Upper lobe of left lung (tissue), 6 donors: ENCODE measurements around the gene RWDD4. TPM values are rescaled to one million over a fixed set of nuclear protein-coding genes. Genes with fewer than 3 reads are reported as not detected.
A peak's percentile ranks its signal among the peaks of the same experiment; 100 is the strongest.

Experiments used
- ATAC-seq, 2 donors: fragments of 200-7000 bp; cut with Tn5 transposase; one replicate each; pipeline ENCODE4 v1.9.1; 2022; ENCODE audit warnings: mild to moderate bottlenecking in 2 of 2, moderate library complexity in 2 of 2; ENCODE audit not compliant: low FRiP score in 2 of 2
- DNase-seq, 2 donors: peaks; one replicate each; pipeline ENCODE4 v3.0.0-alpha.2; 2019 to 2020
- H3K27ac ChIP-seq, 4 donors: fragments of 200-600 bp; sonication (generic); one replicate each; pipeline ENCODE4 v1.5.1; 2016 to 2019
- H3K27me3 ChIP-seq, 4 donors: fragments of 200-600 bp; sonication (generic); one replicate each; pipeline ENCODE4 v1.5.1; 2017 to 2019
- H3K36me3 ChIP-seq, 4 donors: fragments of 200-600 bp; sonication (generic); one replicate each; pipeline ENCODE4 v1.5.1; 2016 to 2019
- H3K4me1 ChIP-seq, 4 donors: fragments of 200-600 bp; sonication (generic); one replicate each; pipeline ENCODE4 v1.5.1; 2018 to 2019
- H3K4me3 ChIP-seq, 4 donors: fragments of 200-600 bp; sonication (generic); one replicate each; pipeline ENCODE4 v1.5.1; 2017 to 2019; ENCODE audit warnings: mild to moderate bottlenecking in 2 of 4, moderate library complexity in 1 of 4
- H3K9me3 ChIP-seq, 4 donors: fragments of 200-600 bp; sonication (generic); one replicate each; pipeline ENCODE4 v1.5.1; 2018 to 2019
- CTCF ChIP-seq, 6 experiments: fragments of 450-650 bp in 4 of 6; fragments of 200-600 bp in 2 of 6; sonication (generic) in 2 of 6; IDR thresholded peaks; one replicate each; pipeline ENCODE4 v1.5.1; 2016 to 2019; ENCODE audit warnings: antibody characterized with exemption in 6 of 6
- EP300 ChIP-seq, 4 donors: sonication (generic); formaldehyde crosslinking; IDR thresholded peaks; one replicate each; pipeline ENCODE4 v1.5.1; 2017; ENCODE audit warnings: antibody characterized with exemption in 4 of 4, control low read depth in 2 of 4
- POLR2A ChIP-seq, 4 donors: fragments of 450-650 bp; IDR thresholded peaks; one replicate each; pipeline ENCODE4 v1.5.1; 2016 to 2017; ENCODE audit warnings: antibody characterized with exemption in 4 of 4, mild to moderate bottlenecking in 2 of 4
- POLR2AphosphoS5 ChIP-seq, 2 donors: sonication (generic); formaldehyde crosslinking; IDR thresholded peaks; one replicate each; pipeline ENCODE4 v1.5.1; 2017; ENCODE audit warnings: antibody characterized with exemption in 2 of 2
- WGBS, 2 donors: methylation state at CpG; one replicate each; pipeline ENCODE4 v1.1.5; 2017 to 2018; 5-methylcytosine and 5-hydroxymethylcytosine counted together
- total RNA-seq, 6 donors: library from RNA; depleted of rRNA in 4 of 6; stranded (reverse); fragments of >200 nt in 4 of 6; gene quantifications; one replicate each; pipeline versions ENCODE4 v1.1.0 to v1.2.1, GENCODE V29; 2016 to 2021
- donor health status: DM: no; HTN: no; CAD: no; lungs with moderate emphysema.
- donor health status: DM: no; HTN: yes; CAD: no; lungs with severe emphysema.

Gene RWDD4
- total RNA-seq, 6 donors from 2014 or later: 2.1 to 16.7 (median 14.4) TPM

GRCh38 chr4:183618681-183619080 is 40.3 kb downstream of the RWDD4 start:
- H3K4me1 ChIP-seq: peaks cover 0 to 4% (median 2%) of the 10 kb centered on the region in 4 donors
- TF ChIP-seq CTCF (IDR thresholded peaks at IDR 0.05) (no peak), POLR2AphosphoS5 (IDR thresholded peaks at IDR 0.05) (no peak), POLR2A (IDR thresholded peaks at IDR 0.05) (no peak), EP300 (IDR thresholded peaks at IDR 0.05) (no peak)
- no peaks in the 10 kb centered on the region for H3K9me3 ChIP-seq
- H3K36me3 ChIP-seq: no peaks in the 10 kb centered on the region
- no peak for DNase-seq
- WGBS, 2 donors: 68 to 76% methylated on average over 4 of the region's 4 CpGs
- no peak overlapping the region for H3K27ac ChIP-seq
- no peaks in the 10 kb centered on the region for H3K27me3 ChIP-seq
- H3K4me3 ChIP-seq: no peak overlapping the region
- ATAC-seq: peak in 1 of 2 donors; percentile 48

- H3K4me1 ChIP-seq: peaks cover 0 to 4% (median under 1%) of the 10 kb centered on the region in 4 donors
- DNase-seq (no peak), ATAC-seq (no peak)
- 96 to 97% methylated on average over 2 of the region's 2 CpGs for WGBS, 2 donors
- no peak for TF ChIP-seq POLR2AphosphoS5 (IDR thresholded peaks at IDR 0.05)
- no peak for TF ChIP-seq EP300 (IDR thresholded peaks at IDR 0.05)
- no peak for TF ChIP-seq CTCF (IDR thresholded peaks at IDR 0.05)
- H3K4me3 ChIP-seq: no peak overlapping the region
- no peaks in the 10 kb centered on the region for H3K27me3 ChIP-seq
- H3K27ac ChIP-seq: no peak overlapping the region
- no peaks in the 10 kb centered on the region for H3K36me3 ChIP-seq
- H3K9me3 ChIP-seq: no peaks in the 10 kb centered on the region
These were observed 41.9 kb downstream of the RWDD4 start for GRCh38 chr4:183617075-183617474.

- Histone ChIP-seq H3K4me3 (no peak overlapping the region), H3K36me3 (no peaks in the 10 kb centered on the region), H3K27me3 (no peaks in the 10 kb centered on the region), H3K9me3 (no peaks in the 10 kb centered on the region), H3K27ac (no peak overlapping the region), H3K4me1 (peaks cover 0 to 11% (median 0%) of the 10 kb centered on the region in 4 donors)
- WGBS, 2 donors: 85 to 88% methylated on average over 20 of the region's 20 CpGs
- DNase-seq (peak in 1 of 2 donors; percentile 53), ATAC-seq (no peak)
- no peak for TF ChIP-seq POLR2AphosphoS5 (IDR thresholded peaks at IDR 0.05)
- no peak for TF ChIP-seq CTCF (IDR thresholded peaks at IDR 0.05)
- TF ChIP-seq POLR2A (IDR thresholded peaks at IDR 0.05): no peak
- TF ChIP-seq EP300 (IDR thresholded peaks at IDR 0.05): no peak
These were observed 46.4 kb downstream of the RWDD4 start for GRCh38 chr4:183612329-183613250.

- peak overlapping the region in 3 of 4 donors; percentile 30 to 52 (median 40) for H3K27ac ChIP-seq
- DNase-seq: peak in 1 of 2 donors; percentile 26
- ATAC-seq: peak in 1 of 2 donors; percentile 13
- H3K36me3 ChIP-seq: no peaks in the 10 kb centered on the region
- H3K4me3 ChIP-seq: no peak overlapping the region
- H3K27me3 ChIP-seq: no peaks in the 10 kb centered on the region
- 75 to 83% methylated on average over 15 of the region's 15 CpGs for WGBS, 2 donors
- no peak for TF ChIP-seq POLR2AphosphoS5 (IDR thresholded peaks at IDR 0.05)
- no peak for TF ChIP-seq EP300 (IDR thresholded peaks at IDR 0.05)
- TF ChIP-seq POLR2A (IDR thresholded peaks at IDR 0.05): no peak
- no peak for TF ChIP-seq CTCF (IDR thresholded peaks at IDR 0.05)
- no peaks in the 10 kb centered on the region for H3K9me3 ChIP-seq
- H3K4me1 ChIP-seq: peaks cover 0 to 11% (median 0%) of the 10 kb centered on the region in 4 donors
These were observed 47.7 kb downstream of the RWDD4 start for GRCh38 chr4:183611210-183611830.
